Peyer's patch (tissue), 4 donors: Measurements from ENCODE around the gene EPO.
"Not testable (repeated sequence)": the region's sequence is repeated elsewhere in the genome, so short reads cannot be mapped to it uniquely, and the experiment has no call there.

Experiments used
- POLR2A ChIP-seq, 2 donors: fragments of 450-650 bp; IDR thresholded peaks; one replicate each; pipeline ENCODE4 v1.5.1; 2017; ENCODE audit warnings: antibody characterized with exemption in 2 of 2, mild to moderate bottlenecking in 2 of 2, moderate library complexity in 2 of 2
- TF ChIP-seq, protein P1 (sequence below), 6 experiments: fragments of 450-650 bp in 4 of 6; fragments of 200-600 bp in 2 of 6; sonication (generic) in 1 of 6; IDR thresholded peaks; one replicate each; pipeline ENCODE4 v1.5.1; 2017 to 2019; ENCODE audit warnings: antibody characterized with exemption in 6 of 6, mild to moderate bottlenecking in 3 of 6, moderate library complexity in 1 of 6

DNA sequence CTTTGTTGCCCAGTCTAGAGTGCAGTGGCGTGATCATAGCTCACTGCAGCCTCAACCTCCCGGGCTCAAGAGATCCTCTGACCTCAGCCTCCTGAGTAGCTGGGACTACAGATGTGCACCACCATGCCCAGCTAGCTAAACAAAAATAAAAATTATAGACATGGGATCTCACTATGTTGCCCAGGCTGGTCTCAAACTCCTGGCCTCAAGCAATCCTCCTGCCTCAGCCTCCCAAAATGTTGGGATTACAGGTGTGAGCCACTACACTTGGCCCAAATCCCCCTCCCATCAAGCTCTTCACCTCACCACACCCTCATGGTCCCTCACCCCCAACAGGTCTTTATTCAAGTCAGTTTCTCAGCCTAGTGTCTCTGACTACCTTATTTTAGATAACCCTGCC, 3.2 kb upstream of the EPO start:
- TF ChIP-seq, protein P1, sequence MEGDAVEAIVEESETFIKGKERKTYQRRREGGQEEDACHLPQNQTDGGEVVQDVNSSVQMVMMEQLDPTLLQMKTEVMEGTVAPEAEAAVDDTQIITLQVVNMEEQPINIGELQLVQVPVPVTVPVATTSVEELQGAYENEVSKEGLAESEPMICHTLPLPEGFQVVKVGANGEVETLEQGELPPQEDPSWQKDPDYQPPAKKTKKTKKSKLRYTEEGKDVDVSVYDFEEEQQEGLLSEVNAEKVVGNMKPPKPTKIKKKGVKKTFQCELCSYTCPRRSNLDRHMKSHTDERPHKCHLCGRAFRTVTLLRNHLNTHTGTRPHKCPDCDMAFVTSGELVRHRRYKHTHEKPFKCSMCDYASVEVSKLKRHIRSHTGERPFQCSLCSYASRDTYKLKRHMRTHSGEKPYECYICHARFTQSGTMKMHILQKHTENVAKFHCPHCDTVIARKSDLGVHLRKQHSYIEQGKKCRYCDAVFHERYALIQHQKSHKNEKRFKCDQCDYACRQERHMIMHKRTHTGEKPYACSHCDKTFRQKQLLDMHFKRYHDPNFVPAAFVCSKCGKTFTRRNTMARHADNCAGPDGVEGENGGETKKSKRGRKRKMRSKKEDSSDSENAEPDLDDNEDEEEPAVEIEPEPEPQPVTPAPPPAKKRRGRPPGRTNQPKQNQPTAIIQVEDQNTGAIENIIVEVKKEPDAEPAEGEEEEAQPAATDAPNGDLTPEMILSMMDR (IDR thresholded peaks at IDR 0.05) = not testable (repeated sequence)
- not testable (repeated sequence) for TF ChIP-seq POLR2A (IDR thresholded peaks at IDR 0.05)
